EH (cell line): ENCODE data around the gene FGF5.
"Not testable (repeated sequence)": the region's sequence is repeated elsewhere in the genome, so short reads cannot be mapped to it uniquely, and the experiment has no call there.

Source experiments
- DNase-seq: peaks from one replicate; pipeline ENCODE4 v3.0.0-alpha.2; 2015; ENCODE audit warnings: low read depth

The FGF5 gene

GRCh38 chr4:80295336-80295735 is 28.9 kb downstream of the FGF5 start:
- no peak for DNase-seq

- peak; percentile 62 for DNase-seq
These were observed 29.4 kb downstream of the FGF5 start for GRCh38 chr4:80295826-80296225.

GRCh38 chr4:80301884-80302283 is 35.4 kb downstream of the FGF5 start:
- DNase-seq: no peak

- no peak for DNase-seq
These were observed 36.3 kb downstream of the FGF5 start for GRCh38 chr4:80302616-80303223.

GRCh38 chr4:80305466-80305865 is 39.0 kb downstream of the FGF5 start:
- DNase-seq: peak; percentile 91

- DNase-seq: peak; percentile 69
These were observed 39.8 kb downstream of the FGF5 start for GRCh38 chr4:80306260-80306659.

- peak; percentile 78 for DNase-seq
These were observed 40.8 kb downstream of the FGF5 start for GRCh38 chr4:80307183-80307735.

GRCh38 chr4:80307774-80308465 is 41.5 kb downstream of the FGF5 start:
- peak; percentile 71 for DNase-seq

GRCh38 chr4:80308466-80308822 is 42.0 kb downstream of the FGF5 start:
- DNase-seq: no peak

- peak; percentile 93 for DNase-seq
These were observed 43.0 kb downstream of the FGF5 start for GRCh38 chr4:80309294-80310004.

- no peak for DNase-seq
These were observed 44.7 kb downstream of the FGF5 start for GRCh38 chr4:80311130-80311529.

GRCh38 chr4:80312124-80312523 is 45.7 kb downstream of the FGF5 start:
- DNase-seq: no peak

- DNase-seq: no peak
These were observed 47.2 kb downstream of the FGF5 start for GRCh38 chr4:80313627-80314026.

GRCh38 chr4:80315848-80316247 is 49.4 kb downstream of the FGF5 start:
- not testable (repeated sequence) for DNase-seq

GRCh38 chr4:80321341-80321740 is 54.9 kb downstream of the FGF5 start:
- DNase-seq: no peak

GRCh38 chr4:80321776-80322175 is 55.3 kb downstream of the FGF5 start:
- DNase-seq: no peak

- peak; percentile 72 for DNase-seq
These were observed 56.3 kb downstream of the FGF5 start for GRCh38 chr4:80322716-80323115.

GRCh38 chr4:80324171-80324570 is 57.7 kb downstream of the FGF5 start:
- no peak for DNase-seq

GRCh38 chr4:80331693-80332092 is 65.2 kb downstream of the FGF5 start:
- no peak for DNase-seq

GRCh38 chr4:80333121-80333520 is 66.7 kb downstream of the FGF5 start:
- peak; percentile 7 for DNase-seq

GRCh38 chr4:80334568-80334967 is 68.1 kb downstream of the FGF5 start:
- no peak for DNase-seq

GRCh38 chr4:80335226-80335553 is 68.7 kb downstream of the FGF5 start:
- no peak for DNase-seq
